ENCODE results near the gene GALNT6. TPM values are rescaled to one million over a fixed set of nuclear protein-coding genes. Genes with fewer than 3 reads are reported as not detected.

GALNT6 gene
- total and polyA plus RNA-seq, 4 experiments from 2014 or later = 1.7 to 9.2 (median 3.6) TPM

GRCh38 chr12:51397670-51398069, 6.5 kb upstream of the GALNT6 start:
- H3K4me1 Mint-ChIP-seq = peaks cover 30 to 39% (median 35%) of the 10 kb centered on the region in 4 donors
- no peak for DNase-seq
- H3K27ac ChIP-seq (ENCODE audit: low read depth, low read length) = no peak overlapping the region
- H3K4me1 ChIP-seq (ENCODE audit: insufficient read depth, low read length) = peaks cover 36% of the 10 kb centered on the region
- ChIA-PET POLR2A (ENCODE audit: partially characterized antibody) (no interaction called here), CTCF (ENCODE audit: partially characterized antibody) (interaction anchor here (1.1 kb wide), 1 partner anchor 27 kb away, joined by 3 read pairs; the partner anchor contains the start of gene SLC4A8)
- peak overlapping the region in 1 of 7 donors; percentile 24 for H3K27ac Mint-ChIP-seq
- no peaks in the 10 kb centered on the region for H3K9me3 ChIP-seq (ENCODE audit: control insufficient read depth in 1 of 2, low read length in 2 of 2)
- H3K36me3 ChIP-seq (ENCODE audit: insufficient read depth, low read length) = no peaks in the 10 kb centered on the region
- no peak overlapping the region for H3K4me3 ChIP-seq (ENCODE audit: low read length in 2 of 2)
- H3K27me3 ChIP-seq (ENCODE audit: insufficient read depth, low read length) = no peaks in the 10 kb centered on the region
- H3K4me3 Mint-ChIP-seq = no peak overlapping the region
- H3K36me3 Mint-ChIP-seq = no peaks in the 10 kb centered on the region
- intact Hi-C loops (cut with micrococcal nuclease) = no loop called here
- no peaks in the 10 kb centered on the region for H3K27me3 Mint-ChIP-seq
- no peaks in the 10 kb centered on the region for H3K9me3 Mint-ChIP-seq

DNA sequence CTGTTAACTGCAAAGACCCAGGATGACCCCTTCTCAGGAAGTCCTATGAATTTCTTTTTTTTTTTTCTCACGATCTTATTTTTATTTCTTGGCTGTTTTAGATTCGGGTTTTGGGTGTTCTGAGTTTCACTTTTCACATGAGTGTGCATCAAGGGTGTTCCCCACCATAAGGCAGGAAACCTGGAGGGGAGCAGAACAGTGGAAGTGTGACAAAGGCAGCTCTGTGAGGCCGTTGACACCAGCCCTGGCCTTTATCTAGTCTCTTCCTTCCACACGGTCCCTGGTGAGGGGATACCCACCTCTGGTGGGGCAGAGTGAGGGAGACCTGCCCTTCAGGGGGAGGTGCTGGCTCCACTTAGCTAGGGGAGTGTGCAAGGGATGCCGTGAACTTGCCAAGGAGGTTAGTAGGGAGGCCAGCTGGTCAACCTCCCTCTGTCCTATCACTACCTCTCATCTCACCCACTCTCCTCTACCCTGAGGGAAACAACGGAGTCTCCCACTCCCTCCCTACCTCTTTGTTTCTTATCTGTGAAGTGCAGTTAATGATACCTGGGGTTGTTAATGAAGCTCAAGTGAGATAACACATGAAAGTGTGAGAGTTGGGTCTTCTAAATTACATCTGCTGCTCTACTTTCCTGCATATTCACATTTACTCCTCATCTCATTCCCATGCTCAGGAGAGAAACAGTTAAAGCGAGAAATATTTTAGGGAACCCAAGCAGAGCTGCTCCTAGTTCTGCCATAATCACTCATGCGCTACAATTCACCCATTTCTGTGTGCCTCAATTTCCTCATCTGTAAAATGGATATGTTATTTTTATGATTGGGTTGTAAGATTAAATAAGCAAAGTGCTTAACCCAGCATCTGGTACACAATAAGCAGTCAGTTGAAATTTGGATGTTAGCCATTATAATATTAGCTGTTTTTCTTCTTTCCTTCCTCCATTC, 4.4 kb upstream of the GALNT6 start:
- POLR2A ChIA-PET (ENCODE audit: partially characterized antibody) = interaction anchor here (0.7 to 1.4 kb wide), 4 partner anchors 12 to 196 kb away, joined by 3 to 5 read pairs (median 4); no protein-coding TSS in a partner anchor
- no peaks in the 10 kb centered on the region for H3K27me3 Mint-ChIP-seq
- Histone ChIP-seq H3K36me3 (ENCODE audit: insufficient read depth, low read length) (no peaks in the 10 kb centered on the region), H3K27ac (ENCODE audit: low read depth, low read length) (peak overlapping the region; percentile 50), H3K9me3 (ENCODE audit: control insufficient read depth in 1 of 2, low read length in 2 of 2) (no peaks in the 10 kb centered on the region), H3K27me3 (ENCODE audit: insufficient read depth, low read length) (no peaks in the 10 kb centered on the region), H3K4me3 (ENCODE audit: low read length in 2 of 2) (no peak overlapping the region), H3K4me1 (ENCODE audit: insufficient read depth, low read length) (peaks cover 53% of the 10 kb centered on the region)
- H3K27ac Mint-ChIP-seq = peak overlapping the region; percentile 63 to 97 (median 93)
- no peaks in the 10 kb centered on the region for H3K9me3 Mint-ChIP-seq
- CTCF ChIA-PET (ENCODE audit: partially characterized antibody) = interaction anchor here (0.9 to 2.5 kb wide), 5 partner anchors 23 to 133 kb away, joined by 3 to 7 read pairs (median 3); no protein-coding TSS in a partner anchor
- H3K36me3 Mint-ChIP-seq = peaks cover 0 to 4% of the 10 kb centered on the region in 2 donors
- intact Hi-C loops (cut with micrococcal nuclease) = no loop called here
- H3K4me1 Mint-ChIP-seq = peaks cover 39 to 54% (median 44%) of the 10 kb centered on the region in 4 donors
- DNase-seq = peak in 1 of 5 donors; percentile 54
- peak overlapping the region; percentile 38 to 97 (median 82) for H3K4me3 Mint-ChIP-seq

GRCh38 chr12:51393676-51394545, 2.7 kb upstream of the GALNT6 start:
- ChIA-PET POLR2A (ENCODE audit: partially characterized antibody) (interaction anchor here (0.6 to 3.6 kb wide), 6 partner anchors 9 to 70 kb away, joined by 3 to 13 read pairs (median 7); partner anchors contain the start of gene BIN2), CTCF (ENCODE audit: partially characterized antibody) (interaction anchor here (0.5 to 2.5 kb wide), 3 partner anchors 25 to 483 kb away, joined by 3 to 7 read pairs (median 4); no protein-coding TSS in a partner anchor)
- H3K4me1 ChIP-seq (ENCODE audit: insufficient read depth, low read length) = peaks cover 67% of the 10 kb centered on the region
- peak overlapping the region; percentile 43 for H3K27ac ChIP-seq (ENCODE audit: low read depth, low read length)
- peak; percentile 48 to 87 (median 56) for DNase-seq
- no peaks in the 10 kb centered on the region for H3K9me3 Mint-ChIP-seq
- H3K4me3 ChIP-seq (ENCODE audit: low read length in 2 of 2) = peak overlapping the region in 1 of 2 donors; percentile 23
- no peaks in the 10 kb centered on the region for H3K9me3 ChIP-seq (ENCODE audit: control insufficient read depth in 1 of 2, low read length in 2 of 2)
- H3K4me3 Mint-ChIP-seq = peak overlapping the region; percentile 66 to 97 (median 82)
- H3K27ac Mint-ChIP-seq = peak overlapping the region; percentile 91 to 97 (median 93)
- H3K36me3 ChIP-seq (ENCODE audit: insufficient read depth, low read length) = no peaks in the 10 kb centered on the region
- H3K4me1 Mint-ChIP-seq = peaks cover 50 to 67% (median 57%) of the 10 kb centered on the region in 4 donors
- H3K36me3 Mint-ChIP-seq = peaks cover 0 to 4% of the 10 kb centered on the region in 2 donors
- no peaks in the 10 kb centered on the region for H3K27me3 Mint-ChIP-seq
- H3K27me3 ChIP-seq (ENCODE audit: insufficient read depth, low read length) = no peaks in the 10 kb centered on the region
- intact Hi-C loops (cut with micrococcal nuclease) = no loop called here

- Histone ChIP-seq H3K27me3 (ENCODE audit: insufficient read depth, low read length) (no peaks in the 10 kb centered on the region), H3K9me3 (ENCODE audit: control insufficient read depth in 1 of 2, low read length in 2 of 2) (no peaks in the 10 kb centered on the region), H3K36me3 (ENCODE audit: insufficient read depth, low read length) (no peaks in the 10 kb centered on the region), H3K4me3 (ENCODE audit: low read length in 2 of 2) (no peak overlapping the region), H3K4me1 (ENCODE audit: insufficient read depth, low read length) (peaks cover 74% of the 10 kb centered on the region), H3K27ac (ENCODE audit: low read depth, low read length) (no peak overlapping the region)
- ChIA-PET POLR2A (ENCODE audit: partially characterized antibody) (interaction anchor here (1.0 to 4.0 kb wide), 3 partner anchors 19 to 69 kb away, joined by 5 to 33 read pairs (median 12); partner anchors contain the start of gene BIN2), CTCF (ENCODE audit: partially characterized antibody) (interaction anchor here (0.7 to 2.5 kb wide), 4 partner anchors 13 to 139 kb away, joined by 3 to 7 read pairs (median 4); no protein-coding TSS in a partner anchor)
- Mint-ChIP-seq H3K36me3 (peaks cover 0 to 4% of the 10 kb centered on the region in 2 donors), H3K4me1 (peaks cover 59 to 74% (median 66%) of the 10 kb centered on the region in 4 donors), H3K27ac (peak overlapping the region; percentile 86 to 97 (median 92)), H3K27me3 (no peaks in the 10 kb centered on the region), H3K4me3 (peak overlapping the region; percentile 72 to 97 (median 86)), H3K9me3 (no peaks in the 10 kb centered on the region)
- DNase-seq = peak in 2 of 5 donors; percentile 17 to 50
- intact Hi-C loops (cut with micrococcal nuclease) = no loop called here
Observed at GRCh38 chr12:51392556-51393237, 1.5 kb upstream of the GALNT6 start.

DNA sequence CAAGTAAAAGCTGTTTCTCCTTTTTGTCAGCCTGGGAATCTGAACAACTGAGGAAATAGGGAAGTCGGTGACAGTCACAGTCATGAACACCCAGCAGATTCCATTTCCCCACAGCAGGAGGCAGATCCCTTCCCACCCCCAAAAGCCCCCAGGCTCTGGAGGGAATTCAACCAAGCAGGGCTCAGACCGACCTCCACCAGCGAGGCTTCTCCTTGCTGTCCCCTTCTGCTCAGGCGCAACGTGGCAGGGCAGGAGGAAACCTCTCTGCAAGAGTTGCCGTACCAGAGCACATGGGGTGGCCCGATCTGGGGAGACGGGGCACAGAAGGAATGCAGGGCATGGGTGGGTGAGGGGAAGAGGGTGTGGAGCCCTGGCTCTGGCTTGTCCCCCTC, 319 bp downstream of the GALNT6 start:
- Histone ChIP-seq H3K9me3 (ENCODE audit: control insufficient read depth in 1 of 2, low read length in 2 of 2) (no peaks in the 10 kb centered on the region), H3K4me3 (ENCODE audit: low read length in 2 of 2) (peak overlapping the region; percentile 25 to 68), H3K27me3 (ENCODE audit: insufficient read depth, low read length) (no peaks in the 10 kb centered on the region), H3K4me1 (ENCODE audit: insufficient read depth, low read length) (peaks cover 70% of the 10 kb centered on the region), H3K36me3 (ENCODE audit: insufficient read depth, low read length) (no peaks in the 10 kb centered on the region), H3K27ac (ENCODE audit: low read depth, low read length) (peak overlapping the region; percentile 55)
- H3K27me3 Mint-ChIP-seq = no peaks in the 10 kb centered on the region
- ChIA-PET CTCF (ENCODE audit: partially characterized antibody) (interaction anchor here (1.0 to 2.2 kb wide), 4 partner anchors 11 to 141 kb away, joined by 3 to 5 read pairs (median 4); no protein-coding TSS in a partner anchor), POLR2A (ENCODE audit: partially characterized antibody) (interaction anchor here (3.6 to 4.0 kb wide), 2 partner anchors 22 to 67 kb away, joined by 12 to 33 read pairs; partner anchors contain the start of gene BIN2)
- peak in 2 of 5 donors; percentile 15 to 20 for DNase-seq
- intact Hi-C loops (cut with micrococcal nuclease) = loop anchor here (1.0 kb wide), 1 partner anchor 22 kb away; no protein-coding TSS in a partner anchor
- H3K4me1 Mint-ChIP-seq = peaks cover 57 to 82% (median 68%) of the 10 kb centered on the region in 4 donors
- H3K36me3 Mint-ChIP-seq = peaks cover 0 to 4% of the 10 kb centered on the region in 2 donors
- H3K9me3 Mint-ChIP-seq = no peaks in the 10 kb centered on the region
- peak overlapping the region; percentile 74 to 97 (median 91) for H3K27ac Mint-ChIP-seq
- peak overlapping the region; percentile 86 to 97 (median 90) for H3K4me3 Mint-ChIP-seq

GRCh38 chr12:51390457-51390856, 749 bp downstream of the GALNT6 start:
- no peak for DNase-seq
- intact Hi-C loops (cut with micrococcal nuclease) = no loop called here
- POLR2A ChIA-PET (ENCODE audit: partially characterized antibody) = interaction anchor here (4.0 kb wide), 1 partner anchor 22 kb away, joined by 33 read pairs; no protein-coding TSS in a partner anchor
- H3K27me3 ChIP-seq (ENCODE audit: insufficient read depth, low read length) = no peaks in the 10 kb centered on the region
- H3K36me3 ChIP-seq (ENCODE audit: insufficient read depth, low read length) = no peaks in the 10 kb centered on the region
- Mint-ChIP-seq H3K36me3 (peaks cover 0 to 4% of the 10 kb centered on the region in 2 donors), H3K4me3 (peak overlapping the region; percentile 86 to 97 (median 90)), H3K4me1 (peaks cover 54 to 82% (median 64%) of the 10 kb centered on the region in 4 donors), H3K27me3 (no peaks in the 10 kb centered on the region), H3K9me3 (no peaks in the 10 kb centered on the region), H3K27ac (peak overlapping the region; percentile 74 to 97 (median 91))
- H3K27ac ChIP-seq (ENCODE audit: low read depth, low read length) = peak overlapping the region; percentile 55
- H3K9me3 ChIP-seq (ENCODE audit: control insufficient read depth in 1 of 2, low read length in 2 of 2) = no peaks in the 10 kb centered on the region
- CTCF ChIA-PET (ENCODE audit: partially characterized antibody) = interaction anchor here (0.7 to 2.2 kb wide), 5 partner anchors 21 to 141 kb away, joined by 3 to 5 read pairs (median 3); no protein-coding TSS in a partner anchor
- H3K4me3 ChIP-seq (ENCODE audit: low read length in 2 of 2) = peak overlapping the region in 1 of 2 donors; percentile 68
- H3K4me1 ChIP-seq (ENCODE audit: insufficient read depth, low read length) = peaks cover 66% of the 10 kb centered on the region
